GM19193 (cell line): ENCODE results near the gene MXRA8.

Experiments used
- POLR2A ChIP-seq: IDR thresholded peaks from 4 replicates; pipeline ENCODE4 v1.6.1; 2011; ENCODE audit not compliant: insufficient read depth, insufficient read length; ENCODE audit errors: extremely low read depth

MXRA8 gene

GRCh38 chr1:1395166-1395565, 36.8 kb upstream of the MXRA8 start:
- no peak for TF ChIP-seq POLR2A

GRCh38 chr1:1394116-1394515, 35.8 kb upstream of the MXRA8 start:
- no peak for TF ChIP-seq POLR2A

DNA sequence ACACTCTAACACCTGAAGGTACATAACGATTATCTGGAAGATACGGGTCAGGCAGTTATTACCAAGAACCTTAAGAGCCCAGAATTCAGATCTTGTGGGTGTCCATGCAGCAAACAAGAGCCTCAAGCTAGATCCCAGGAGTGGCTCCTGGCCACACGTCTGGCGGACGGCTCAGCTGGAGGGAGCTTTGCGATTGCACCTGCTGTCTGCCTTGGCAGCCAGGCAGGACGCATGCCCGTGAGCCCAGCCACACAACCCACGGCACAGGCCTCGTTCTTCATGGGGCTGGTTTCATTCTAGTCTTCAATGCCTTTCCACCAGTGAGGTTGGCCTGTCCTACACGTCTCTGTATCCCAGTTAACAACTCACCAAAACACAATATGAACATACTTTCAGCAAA, 35.1 kb upstream of the MXRA8 start:
- TF ChIP-seq POLR2A: no peak

GRCh38 chr1:1393014-1393413, 34.7 kb upstream of the MXRA8 start:
- TF ChIP-seq POLR2A: no peak

GRCh38 chr1:1391225-1391624, 32.9 kb upstream of the MXRA8 start:
- no peak for TF ChIP-seq POLR2A

GRCh38 chr1:1390675-1391074, 32.3 kb upstream of the MXRA8 start:
- no peak for TF ChIP-seq POLR2A

GRCh38 chr1:1388078-1388472, 29.7 kb upstream of the MXRA8 start:
- no peak for TF ChIP-seq POLR2A

GRCh38 chr1:1387098-1388077, 29.0 kb upstream of the MXRA8 start:
- TF ChIP-seq POLR2A: no peak

- TF ChIP-seq POLR2A: no peak
These were observed 27.6 kb upstream of the MXRA8 start for GRCh38 chr1:1385931-1386330.

DNA sequence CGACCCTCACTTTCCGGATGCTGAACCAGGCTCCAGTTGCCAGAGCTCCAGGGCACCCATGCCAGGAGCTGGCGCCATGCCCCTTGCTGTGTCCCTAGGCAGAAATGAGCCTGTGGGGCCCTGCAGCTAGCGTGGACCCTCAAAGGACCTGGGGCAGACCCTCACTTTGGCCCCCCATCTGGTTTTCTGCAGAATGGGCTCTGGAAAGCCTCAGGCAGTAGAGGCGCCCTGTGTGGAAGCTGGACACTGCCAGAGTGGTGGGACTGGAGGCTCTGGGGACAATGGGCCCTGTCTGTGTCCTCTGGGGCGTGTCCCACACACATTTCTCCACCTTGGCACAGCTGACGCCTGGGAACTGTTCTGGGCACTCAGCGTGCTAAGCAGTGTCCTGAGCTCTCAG, 22.9 kb upstream of the MXRA8 start:
- no peak for TF ChIP-seq POLR2A

DNA sequence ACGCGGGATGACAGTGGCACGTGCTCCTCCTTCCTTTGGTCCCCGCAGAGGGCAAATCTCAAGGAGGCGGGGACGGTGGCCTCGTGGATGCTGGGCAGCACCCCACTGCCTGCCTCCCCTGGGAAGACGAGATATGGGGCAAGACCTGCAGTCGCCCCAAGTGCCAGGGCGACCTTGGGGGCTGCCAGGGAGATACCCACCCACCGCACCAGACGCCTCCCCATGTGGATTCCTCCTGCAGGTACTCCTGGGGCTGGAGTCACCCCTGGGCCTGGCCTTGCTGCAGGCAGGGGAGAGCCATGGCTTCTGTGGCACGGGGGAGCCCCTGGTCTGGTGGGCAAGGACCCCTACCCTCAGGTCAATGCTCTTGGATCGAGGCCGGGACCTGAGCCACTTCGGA, 22.5 kb upstream of the MXRA8 start:
- TF ChIP-seq POLR2A: no peak

DNA sequence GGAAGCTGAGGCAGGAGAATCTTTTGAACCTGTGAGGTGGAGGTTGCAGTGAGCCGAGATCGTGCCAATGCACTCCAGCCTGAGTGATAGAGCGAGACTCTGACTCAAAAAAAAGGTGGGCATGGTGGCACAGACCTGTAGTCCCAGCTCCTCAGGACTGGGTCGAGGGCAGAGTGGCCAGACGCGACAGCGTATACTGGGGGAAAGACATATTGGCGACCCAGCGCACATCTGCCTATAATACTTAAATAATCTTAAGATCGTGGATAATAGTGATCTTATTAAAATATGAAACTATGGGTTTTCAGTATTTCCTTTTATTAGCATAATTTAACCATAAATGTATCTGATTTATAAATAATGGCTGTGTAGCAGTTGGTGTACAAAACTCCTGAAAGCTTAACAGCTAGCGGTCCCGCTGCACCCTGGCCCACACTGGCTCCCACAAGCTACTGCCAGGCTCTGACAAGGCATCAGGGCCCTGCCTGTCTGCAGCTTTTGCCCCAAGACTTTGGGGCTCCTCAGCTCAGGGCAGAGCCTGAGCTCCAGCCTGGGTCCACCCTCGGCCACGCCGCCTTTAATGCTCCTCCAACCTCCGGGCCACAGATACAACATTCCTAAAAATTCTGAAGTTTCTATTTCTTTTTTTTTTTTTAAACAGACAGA, 19.3 kb upstream of the MXRA8 start:
- no peak for TF ChIP-seq POLR2A

GRCh38 chr1:1376551-1377226, 18.3 kb upstream of the MXRA8 start:
- TF ChIP-seq POLR2A: no peak

- TF ChIP-seq POLR2A: peak; percentile 63
These were observed 16.7 kb upstream of the MXRA8 start, which contains the start of gene AURKAIP1 for GRCh38 chr1:1374929-1375662. TSS of gene AURKAIP1 (minus strand) at chr1:1375207. CDS start at chr1:1374756, 451 bp downstream.

GRCh38 chr1:1374589-1374928, 16.2 kb upstream of the MXRA8 start:
- no peak for TF ChIP-seq POLR2A
